ENCODE measurements around the gene TRIM32. TPM values are rescaled to one million over a fixed set of nuclear protein-coding genes. Genes with fewer than 3 reads are reported as not detected.

Gene TRIM32
- total RNA-seq, 1 donor from 2014 or later: 14.5 TPM

DNA sequence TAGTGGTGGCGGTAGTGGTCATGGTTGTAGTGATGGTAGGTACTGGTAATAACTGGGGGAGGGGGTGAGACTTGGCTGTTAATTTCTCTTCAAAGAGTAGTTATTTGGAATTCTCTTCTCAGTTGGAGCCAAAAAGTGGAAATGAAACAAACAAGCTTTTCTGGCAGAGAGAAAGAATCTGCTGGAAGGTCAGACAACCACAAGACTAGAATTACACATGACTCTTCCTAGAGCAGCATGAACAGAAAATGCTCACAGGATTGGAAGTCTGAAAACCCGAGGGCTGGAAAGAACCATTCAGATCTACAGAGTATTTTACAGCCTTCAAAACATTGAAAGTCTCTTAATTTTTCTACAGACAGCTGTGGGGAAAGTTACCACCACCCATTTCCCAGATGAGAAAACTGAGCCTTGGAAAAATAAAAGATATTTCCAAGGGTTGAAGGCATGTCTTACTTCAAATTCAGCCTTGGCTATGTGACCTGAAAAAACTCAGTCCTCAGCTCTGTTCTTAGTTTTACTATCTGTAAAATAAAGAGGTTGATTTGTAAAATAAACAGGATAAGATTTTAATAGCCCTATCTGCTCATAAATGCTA is 42.9 kb upstream of the TRIM32 start:
- CTCF ChIA-PET: interaction anchor here (0.9 to 1.3 kb wide), 2 partner anchors 1050 to 1052 kb away, joined by 3 to 4 read pairs; no protein-coding TSS in a partner anchor
- no peak for ATAC-seq (ENCODE audit: low read depth)
- Mint-ChIP-seq H3K4me1 (no peaks in the 10 kb centered on the region), H3K27me3 (no peaks in the 10 kb centered on the region), H3K9me3 (no peaks in the 10 kb centered on the region), H3K4me3 (no peak overlapping the region), H3K27ac (no peak overlapping the region), H3K36me3 (ENCODE audit: low read depth) (no peaks in the 10 kb centered on the region)
- intact Hi-C loops (cut with micrococcal nuclease): no loop called here
- no peak for DNase-seq
- POLR2A ChIA-PET: no interaction called here
- TF ChIP-seq, protein P1, sequence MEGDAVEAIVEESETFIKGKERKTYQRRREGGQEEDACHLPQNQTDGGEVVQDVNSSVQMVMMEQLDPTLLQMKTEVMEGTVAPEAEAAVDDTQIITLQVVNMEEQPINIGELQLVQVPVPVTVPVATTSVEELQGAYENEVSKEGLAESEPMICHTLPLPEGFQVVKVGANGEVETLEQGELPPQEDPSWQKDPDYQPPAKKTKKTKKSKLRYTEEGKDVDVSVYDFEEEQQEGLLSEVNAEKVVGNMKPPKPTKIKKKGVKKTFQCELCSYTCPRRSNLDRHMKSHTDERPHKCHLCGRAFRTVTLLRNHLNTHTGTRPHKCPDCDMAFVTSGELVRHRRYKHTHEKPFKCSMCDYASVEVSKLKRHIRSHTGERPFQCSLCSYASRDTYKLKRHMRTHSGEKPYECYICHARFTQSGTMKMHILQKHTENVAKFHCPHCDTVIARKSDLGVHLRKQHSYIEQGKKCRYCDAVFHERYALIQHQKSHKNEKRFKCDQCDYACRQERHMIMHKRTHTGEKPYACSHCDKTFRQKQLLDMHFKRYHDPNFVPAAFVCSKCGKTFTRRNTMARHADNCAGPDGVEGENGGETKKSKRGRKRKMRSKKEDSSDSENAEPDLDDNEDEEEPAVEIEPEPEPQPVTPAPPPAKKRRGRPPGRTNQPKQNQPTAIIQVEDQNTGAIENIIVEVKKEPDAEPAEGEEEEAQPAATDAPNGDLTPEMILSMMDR (IDR thresholded peaks at IDR 0.05): no peak

DNA sequence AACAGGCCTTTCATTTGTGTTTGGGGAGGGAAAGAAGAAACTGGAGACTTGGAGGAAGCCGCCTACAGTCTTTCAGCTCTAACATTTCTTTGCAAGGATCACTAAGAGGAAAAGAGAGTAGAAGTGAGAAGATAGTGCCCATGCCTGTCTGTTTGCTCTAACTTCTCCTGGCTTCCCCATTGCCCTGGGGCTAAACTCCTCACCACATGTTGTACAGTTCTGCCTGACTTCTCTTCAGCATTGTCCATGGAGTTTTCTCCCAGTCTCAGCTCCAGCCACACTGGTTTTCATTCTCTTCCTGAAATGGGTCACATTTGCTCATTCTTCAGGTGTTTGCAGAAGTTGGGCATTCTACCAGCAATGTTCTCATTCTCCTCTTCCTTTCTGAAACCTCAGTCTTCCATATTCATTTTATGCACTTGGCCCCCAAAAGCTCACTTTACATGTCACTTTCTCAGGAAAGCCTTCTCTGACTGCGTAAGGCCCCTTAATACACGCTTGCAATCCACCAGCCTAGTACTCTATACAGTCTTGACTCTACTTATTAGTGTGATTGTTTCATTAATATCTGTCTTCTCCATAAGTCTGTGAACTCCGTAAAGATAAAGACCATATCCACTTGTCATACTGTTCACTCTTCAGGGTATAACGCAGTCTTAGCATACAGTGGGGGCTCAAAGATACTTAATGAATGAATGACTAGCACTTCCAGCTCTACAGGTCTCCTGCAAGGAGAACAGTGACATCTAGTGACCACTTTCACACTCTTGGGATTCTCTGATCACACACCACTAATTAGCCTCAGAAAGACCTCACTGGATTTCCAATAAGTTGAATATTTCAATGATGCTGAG is 40.2 kb upstream of the TRIM32 start:
- H3K27ac Mint-ChIP-seq: no peak overlapping the region
- H3K27me3 Mint-ChIP-seq: no peaks in the 10 kb centered on the region
- no peak overlapping the region for H3K4me3 Mint-ChIP-seq
- H3K36me3 Mint-ChIP-seq (ENCODE audit: low read depth): peaks cover 5% of the 10 kb centered on the region
- H3K9me3 Mint-ChIP-seq: no peaks in the 10 kb centered on the region
- ChIA-PET CTCF (interaction anchor here (1.2 kb wide), 1 partner anchor 1053 kb away, joined by 3 read pairs; no protein-coding TSS in a partner anchor), POLR2A (no interaction called here)
- DNase-seq (no peak), ATAC-seq (ENCODE audit: low read depth) (no peak)
- TF ChIP-seq, protein P1 (IDR thresholded peaks at IDR 0.05): no peak
- H3K4me1 Mint-ChIP-seq: no peaks in the 10 kb centered on the region
- intact Hi-C loops (cut with micrococcal nuclease): loop anchor here (5.0 kb wide), 1 partner anchor 1055 kb away; no protein-coding TSS in a partner anchor

- POLR2A ChIA-PET: no interaction called here
- peaks cover 5% of the 10 kb centered on the region for H3K36me3 Mint-ChIP-seq (ENCODE audit: low read depth)
- ATAC-seq (ENCODE audit: low read depth) (no peak), DNase-seq (no peak)
- no peak overlapping the region for H3K4me3 Mint-ChIP-seq
- intact Hi-C loops (cut with micrococcal nuclease): loop anchor here (5.0 kb wide), 1 partner anchor 1055 kb away; no protein-coding TSS in a partner anchor
- TF ChIP-seq, protein P1 (IDR thresholded peaks at IDR 0.05): no peak
- no peaks in the 10 kb centered on the region for H3K27me3 Mint-ChIP-seq
- no peaks in the 10 kb centered on the region for H3K9me3 Mint-ChIP-seq
- no peak overlapping the region for H3K27ac Mint-ChIP-seq
- no peaks in the 10 kb centered on the region for H3K4me1 Mint-ChIP-seq
- CTCF ChIA-PET: interaction anchor here (1.2 kb wide), 1 partner anchor 1054 kb away, joined by 3 read pairs; no protein-coding TSS in a partner anchor
These were observed 39.6 kb upstream of the TRIM32 start for GRCh38 chr9:116647515-116647809.

DNA sequence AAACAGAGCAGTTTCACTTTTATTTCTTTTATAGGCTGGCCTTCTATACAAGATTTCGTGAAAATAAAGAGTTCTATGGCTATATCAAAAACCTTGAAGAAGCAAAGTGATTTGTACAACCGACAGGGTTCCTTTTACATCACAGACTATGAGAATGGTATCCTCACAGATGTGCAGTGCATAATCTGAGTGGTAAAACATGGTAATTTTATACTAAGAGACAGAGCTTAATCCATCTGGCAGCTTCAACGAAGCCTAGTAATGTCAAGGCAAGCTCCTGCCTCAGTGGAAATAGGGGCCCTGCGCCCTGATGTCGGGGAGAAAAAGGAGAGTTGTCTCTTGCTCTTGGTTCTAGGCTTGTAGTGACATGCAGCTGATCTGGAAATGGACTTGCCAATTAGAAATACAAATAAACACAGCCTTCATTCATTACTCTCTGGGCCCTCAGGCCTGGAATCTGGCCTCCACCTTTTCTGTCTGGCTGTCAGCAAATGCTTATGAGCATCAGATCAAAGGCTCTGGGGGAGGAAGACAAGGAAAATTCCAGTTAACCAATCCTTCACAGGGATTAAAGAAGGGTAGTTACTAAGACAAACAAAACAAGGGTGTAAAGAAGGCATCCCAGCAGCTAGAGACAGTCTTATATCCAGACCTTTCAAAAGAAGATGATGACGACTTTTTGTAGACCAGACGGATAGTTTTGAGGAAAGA is 33.6 kb upstream of the TRIM32 start:
- ChIA-PET CTCF (no interaction called here), POLR2A (no interaction called here)
- intact Hi-C loops (cut with micrococcal nuclease): no loop called here
- TF ChIP-seq, protein P1 (IDR thresholded peaks at IDR 0.05): no peak
- ATAC-seq (ENCODE audit: low read depth) (no peak), DNase-seq (no peak)
- Mint-ChIP-seq H3K27me3 (no peaks in the 10 kb centered on the region), H3K36me3 (ENCODE audit: low read depth) (peaks cover 5% of the 10 kb centered on the region), H3K9me3 (no peaks in the 10 kb centered on the region), H3K4me3 (no peak overlapping the region), H3K27ac (no peak overlapping the region), H3K4me1 (no peaks in the 10 kb centered on the region)

GRCh38 chr9:116654059-116654355 is 33.1 kb upstream of the TRIM32 start:
- H3K9me3 Mint-ChIP-seq: no peaks in the 10 kb centered on the region
- no peak overlapping the region for H3K4me3 Mint-ChIP-seq
- H3K4me1 Mint-ChIP-seq: no peaks in the 10 kb centered on the region
- ChIA-PET CTCF (no interaction called here), POLR2A (no interaction called here)
- H3K27me3 Mint-ChIP-seq: no peaks in the 10 kb centered on the region
- TF ChIP-seq, protein P1 (IDR thresholded peaks at IDR 0.05): no peak
- H3K36me3 Mint-ChIP-seq (ENCODE audit: low read depth): peaks cover 5% of the 10 kb centered on the region
- intact Hi-C loops (cut with micrococcal nuclease): no loop called here
- ATAC-seq (ENCODE audit: low read depth) (no peak), DNase-seq (no peak)
- no peak overlapping the region for H3K27ac Mint-ChIP-seq

Measured in activated B cell treated with CpG ODN at 0.5 μM for 24 hours (primary cell).